Central memory CD4-positive, alpha-beta T cell (primary cell): ENCODE data around the gene ARHGAP24.
"Not testable (repeated sequence)": the region's sequence is repeated elsewhere in the genome, so short reads cannot be mapped to it uniquely, and the experiment has no call there.

Experiments used
- DNase-seq: peaks from one replicate; pipeline ENCODE4 v3.0.0; 2022

ARHGAP24 gene

DNA sequence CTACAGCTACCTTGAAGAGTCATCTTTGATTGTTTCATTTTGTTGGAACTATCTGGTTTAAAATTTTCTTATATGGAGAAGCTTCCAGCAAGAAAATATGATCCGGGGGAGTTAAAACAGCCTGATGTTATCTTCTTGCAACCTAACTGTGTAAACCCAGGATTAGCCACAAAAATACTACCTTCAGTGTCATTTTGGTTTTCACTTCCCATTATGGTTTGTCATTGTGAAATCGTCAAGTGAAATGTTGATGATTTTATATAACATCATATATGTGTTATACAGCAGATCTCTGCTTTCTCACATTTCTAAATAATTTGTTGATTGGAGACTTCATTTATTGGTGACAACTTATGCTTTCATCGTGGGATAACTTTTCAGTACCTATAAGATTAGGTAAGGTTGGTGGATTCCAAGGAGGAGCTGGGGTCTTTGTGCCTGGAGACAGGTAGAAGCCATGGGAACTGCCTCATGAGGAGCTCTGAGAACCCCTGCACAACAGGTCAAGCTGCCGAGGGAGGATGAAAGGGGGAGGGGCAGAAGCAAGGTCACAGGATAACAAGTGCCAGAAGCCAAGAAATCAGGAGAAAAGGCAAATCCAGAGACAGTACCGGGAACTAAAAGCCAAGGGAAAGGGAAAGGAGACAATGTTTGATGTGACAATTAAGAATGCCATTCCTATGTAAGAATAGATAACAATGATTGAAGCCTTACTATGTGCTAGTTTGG, 7.2 kb downstream of the ARHGAP24 start:
- DNase-seq, result no peak

DNA sequence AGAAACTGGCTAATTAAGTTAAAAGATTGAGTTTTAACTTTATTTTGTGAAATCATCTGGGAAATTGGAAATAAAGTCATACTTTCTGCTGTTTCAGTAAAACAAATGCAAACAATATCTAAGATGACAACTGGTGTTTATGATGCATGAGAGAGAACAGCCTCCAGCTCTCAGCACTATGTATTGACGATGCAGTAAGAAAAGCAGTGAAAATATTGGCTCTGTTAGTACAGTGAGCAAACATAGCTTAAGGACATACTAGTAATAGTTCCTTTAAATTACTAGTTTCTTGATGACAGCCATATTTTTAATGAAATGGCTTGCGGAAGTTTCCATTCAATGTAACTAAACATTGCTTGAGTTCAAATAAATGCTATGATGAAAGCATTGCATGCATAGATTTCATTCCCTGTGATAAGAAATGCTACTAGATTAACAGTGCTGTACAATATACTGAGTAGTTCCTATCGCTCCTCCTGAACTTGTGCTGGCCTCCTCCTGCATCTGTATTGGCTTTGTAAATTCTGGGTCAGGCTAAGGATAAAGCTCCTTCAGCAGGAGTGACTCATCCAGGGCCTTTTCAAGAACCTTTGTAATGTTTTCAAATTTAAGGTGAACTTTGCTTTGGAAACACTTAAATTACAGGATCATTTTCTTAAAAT, 11.6 kb downstream of the ARHGAP24 start:
- no peak for DNase-seq

DNA sequence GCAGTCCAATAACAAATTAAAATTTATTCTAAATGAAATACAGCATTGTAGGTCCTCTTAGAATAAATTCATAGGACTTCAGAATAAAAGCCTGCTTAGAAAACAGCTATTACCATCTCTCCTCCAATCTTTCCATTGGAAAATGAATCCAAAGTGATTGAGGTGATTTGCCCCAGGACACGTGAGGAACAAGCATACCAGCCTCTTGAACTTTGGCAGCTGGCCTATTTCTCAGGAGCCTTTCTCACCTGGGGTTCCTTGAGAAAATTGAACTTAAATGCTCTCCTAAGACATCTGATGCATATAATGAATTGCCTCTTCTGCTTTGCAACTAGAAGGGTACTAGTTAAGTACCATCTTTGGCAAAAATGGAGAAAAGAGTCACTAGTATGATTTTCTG, 13.5 kb downstream of the ARHGAP24 start:
- no peak for DNase-seq

DNA sequence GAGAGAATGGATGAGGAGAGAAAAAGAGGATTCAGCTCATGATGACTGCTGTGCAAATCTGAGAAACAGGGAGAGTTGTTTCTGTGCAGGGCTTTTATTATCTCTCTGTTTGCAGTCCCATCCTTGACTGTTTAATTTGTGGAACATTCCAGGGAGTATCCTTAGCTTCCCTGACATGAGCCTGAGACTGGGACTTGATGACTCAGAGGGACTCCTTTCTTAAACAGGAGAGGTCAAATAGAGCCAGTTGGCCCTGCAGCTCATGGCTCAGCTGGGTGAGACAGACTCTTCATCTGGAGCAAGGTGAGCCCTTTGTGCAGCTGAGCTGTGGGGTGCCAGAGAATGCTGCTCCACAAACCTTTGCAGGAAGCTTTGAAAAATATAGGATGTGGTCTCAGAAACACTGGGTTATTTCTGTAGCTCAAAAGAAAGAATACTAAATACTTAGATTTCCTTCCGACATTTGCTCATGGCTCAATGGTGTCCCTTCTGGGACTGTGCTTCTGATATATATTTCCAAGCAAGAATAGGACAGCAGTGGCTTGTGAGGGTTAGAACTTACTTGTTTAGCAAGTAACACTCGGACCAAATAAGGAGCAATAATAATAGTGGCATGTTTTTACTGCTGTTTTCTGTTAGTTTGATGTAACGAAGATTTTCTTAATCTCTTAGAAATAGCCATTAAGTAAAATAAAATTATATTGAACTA, 14.5 kb downstream of the ARHGAP24 start:
- DNase-seq, result no peak

DNA sequence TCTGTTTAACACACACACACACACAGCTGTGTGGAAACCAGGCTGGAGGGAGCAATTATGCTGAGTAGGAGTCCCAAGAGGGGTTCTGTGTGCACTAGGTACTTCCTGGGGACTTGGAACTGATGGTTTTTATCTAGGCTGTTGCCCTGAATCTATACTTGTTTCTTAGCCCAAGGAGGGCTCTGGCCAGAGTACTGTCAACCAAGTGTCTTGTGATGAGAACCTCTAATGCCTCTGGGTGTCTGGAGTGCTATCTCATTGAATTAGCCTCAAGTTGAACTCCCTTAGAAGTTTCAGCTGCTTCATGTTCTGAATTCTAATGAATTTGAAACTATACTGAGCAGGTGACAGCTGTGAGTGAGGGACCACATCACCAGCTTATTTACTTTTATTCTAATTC, 16.6 kb downstream of the ARHGAP24 start:
- no peak for DNase-seq

DNA sequence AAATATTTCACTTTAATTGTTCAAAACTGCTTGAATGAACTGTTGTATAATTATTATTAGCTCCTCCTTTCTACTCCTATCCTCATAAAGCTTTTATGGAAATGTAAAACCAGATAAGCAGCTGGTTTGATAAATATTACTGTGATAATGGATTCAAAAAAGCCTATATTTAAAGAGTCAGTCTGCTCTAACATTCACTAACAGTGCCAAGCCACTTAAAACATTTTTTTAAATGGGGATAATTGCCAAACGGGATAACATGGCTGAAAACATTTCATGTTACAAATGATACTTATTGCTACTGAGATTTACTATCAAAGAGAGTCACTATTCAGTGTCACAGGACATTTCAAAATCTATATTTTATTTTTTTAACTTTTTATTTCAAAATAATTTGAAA, 17.4 kb downstream of the ARHGAP24 start:
- no peak for DNase-seq

DNA sequence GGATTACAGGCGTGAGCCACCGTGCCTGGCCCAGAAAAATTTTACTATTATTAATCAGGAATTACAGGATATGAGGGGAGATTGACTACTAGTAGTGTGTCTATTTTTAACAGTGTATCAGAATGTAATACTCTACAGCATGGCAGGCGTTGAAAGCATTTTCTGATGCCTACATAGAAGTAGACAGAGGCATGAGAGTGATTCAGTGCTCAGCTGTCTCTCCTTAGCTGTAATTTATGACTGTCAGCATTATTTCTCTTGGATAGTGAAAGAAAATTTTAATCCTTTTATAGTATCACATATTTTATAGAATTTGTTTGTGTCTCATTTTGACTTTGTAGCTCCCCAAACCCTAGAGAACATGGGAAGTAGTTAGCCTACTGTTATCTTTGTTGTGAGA, 20.7 kb downstream of the ARHGAP24 start:
- DNase-seq, result no peak

DNA sequence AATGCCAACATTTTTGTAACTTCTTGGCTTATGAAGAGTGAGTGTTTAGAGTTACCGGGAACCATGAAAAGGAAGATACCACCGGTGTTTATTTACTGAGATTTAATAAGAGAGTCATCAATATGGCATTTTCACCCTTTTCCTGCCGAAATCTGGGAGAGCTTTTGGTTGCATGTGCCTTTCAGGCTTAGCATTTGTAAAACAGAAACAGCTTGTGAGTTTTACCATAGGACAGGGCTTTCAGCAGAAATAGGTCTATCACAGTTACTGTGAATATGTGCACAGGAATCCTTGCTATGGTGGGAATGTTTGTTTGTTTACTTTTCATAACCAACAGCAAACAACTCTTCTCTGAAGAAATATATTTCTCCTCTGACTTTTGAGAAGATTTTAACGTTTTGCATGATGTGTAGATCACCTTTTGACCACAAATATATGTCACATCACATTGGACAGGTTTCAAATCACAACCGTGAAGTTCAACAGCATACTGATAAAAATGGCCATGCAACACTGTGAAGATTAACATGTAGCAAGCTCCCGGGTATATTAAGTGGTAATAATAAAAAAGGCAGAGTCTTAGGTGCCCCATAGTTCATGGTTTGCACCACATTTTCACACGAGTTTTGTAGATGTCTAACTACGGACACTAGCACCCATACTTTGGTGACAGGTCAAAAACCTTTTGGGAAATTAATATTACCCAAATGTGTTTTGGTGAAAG, 21.3 kb downstream of the ARHGAP24 start:
- DNase-seq, result no peak

DNA sequence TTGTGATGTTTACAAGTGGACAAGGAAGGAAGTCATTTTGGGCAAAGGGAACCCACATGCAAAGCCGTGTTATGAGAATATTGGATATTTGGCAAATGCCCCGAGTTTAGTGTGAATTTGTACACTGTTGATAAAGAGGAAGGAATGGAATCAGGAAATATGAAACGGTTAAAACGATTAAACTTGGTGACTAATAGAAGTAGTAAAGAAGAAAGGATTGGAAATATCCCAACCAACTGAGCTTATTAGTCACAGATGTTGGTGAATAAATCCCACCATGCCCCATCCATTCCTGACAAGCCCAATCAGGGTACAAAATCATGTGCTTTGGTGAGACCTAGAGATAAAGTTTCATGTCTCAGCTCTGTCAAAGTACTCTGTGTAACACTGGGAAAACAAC, 22.0 kb downstream of the ARHGAP24 start:
- no peak for DNase-seq

DNA sequence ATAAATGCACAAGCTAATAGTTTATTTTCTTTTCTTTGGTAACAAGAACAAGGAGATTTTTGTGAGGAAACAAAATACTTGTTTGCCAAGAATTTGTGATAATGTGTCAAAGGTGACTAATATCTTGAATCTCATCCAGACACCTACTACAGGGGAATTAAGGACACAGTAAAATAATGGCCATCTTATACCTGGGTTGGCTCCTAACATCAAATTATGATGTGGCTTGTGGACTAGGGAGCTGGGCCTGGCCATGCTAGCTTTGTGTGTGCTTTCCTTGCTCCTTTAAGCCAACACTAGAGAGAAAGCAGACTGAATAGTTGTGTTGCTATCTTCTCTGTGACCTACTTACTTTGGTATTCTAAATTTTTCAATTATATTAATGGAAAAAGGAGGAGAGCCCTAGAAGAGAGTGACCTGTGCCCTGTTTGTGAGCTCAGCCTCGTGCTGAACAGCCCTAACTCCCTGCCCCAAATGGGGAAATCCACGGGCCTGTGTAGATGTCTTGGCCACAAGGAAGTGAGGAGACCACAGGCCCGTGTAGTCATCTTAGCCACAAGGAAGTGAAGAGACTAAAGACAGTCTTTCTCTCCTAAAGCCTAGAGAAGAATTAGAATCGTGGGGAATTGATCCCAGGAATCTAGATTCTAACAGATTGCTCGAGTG, 23.3 kb downstream of the ARHGAP24 start:
- DNase-seq, result no peak

DNA sequence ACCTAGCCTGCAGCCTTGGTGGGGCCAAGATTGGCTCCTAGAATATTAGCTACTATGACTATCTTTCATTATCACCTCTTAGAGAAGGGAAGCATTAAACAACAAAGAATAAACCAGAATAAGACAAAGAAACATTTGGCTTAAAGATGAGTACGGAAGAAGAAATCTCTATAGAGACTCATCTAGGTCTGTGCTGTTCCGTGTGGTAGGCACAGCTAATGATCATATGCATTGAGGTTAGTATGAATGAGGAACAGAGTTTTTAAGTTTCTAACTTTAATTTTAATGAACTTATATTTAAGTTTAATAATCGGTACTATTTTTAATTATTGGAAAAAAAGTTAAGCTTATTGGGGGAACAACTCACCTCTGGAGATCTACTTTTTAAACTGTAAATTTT, 24.6 kb downstream of the ARHGAP24 start:
- no peak for DNase-seq

DNA sequence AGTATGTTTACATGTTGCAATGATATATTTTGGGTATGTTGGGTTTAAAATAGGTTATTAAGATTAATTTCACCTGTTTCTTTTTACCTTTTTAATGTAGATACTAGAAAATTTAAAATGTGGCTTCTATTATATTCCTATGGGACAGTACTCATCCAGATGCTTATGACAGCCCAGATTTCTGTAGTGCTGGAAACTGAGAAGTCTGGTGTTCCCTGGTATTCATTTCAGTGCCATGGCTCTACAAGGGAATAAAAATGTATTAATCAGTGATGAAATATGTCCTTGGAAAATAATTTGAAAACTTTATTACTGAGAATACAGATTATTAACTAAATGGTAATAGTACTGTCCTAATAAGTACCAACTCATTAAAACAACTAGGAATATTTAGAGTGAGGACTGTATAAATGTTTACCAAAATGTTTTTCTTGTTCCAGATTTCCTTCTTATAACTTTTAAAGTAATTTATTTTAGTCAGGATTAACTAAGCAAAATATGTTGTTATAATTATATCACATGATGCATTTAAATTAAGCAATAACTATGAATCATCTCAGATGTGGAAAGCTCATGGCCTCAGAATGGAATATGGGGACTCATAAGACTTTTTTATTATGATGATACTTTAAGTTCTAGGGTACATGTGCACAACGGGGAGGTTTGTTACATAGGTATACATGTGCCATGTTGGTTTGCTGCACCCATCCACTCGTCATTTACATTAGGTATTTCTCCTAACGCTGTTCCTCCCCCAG, 25.3 kb downstream of the ARHGAP24 start:
- DNase-seq, result no peak

DNA sequence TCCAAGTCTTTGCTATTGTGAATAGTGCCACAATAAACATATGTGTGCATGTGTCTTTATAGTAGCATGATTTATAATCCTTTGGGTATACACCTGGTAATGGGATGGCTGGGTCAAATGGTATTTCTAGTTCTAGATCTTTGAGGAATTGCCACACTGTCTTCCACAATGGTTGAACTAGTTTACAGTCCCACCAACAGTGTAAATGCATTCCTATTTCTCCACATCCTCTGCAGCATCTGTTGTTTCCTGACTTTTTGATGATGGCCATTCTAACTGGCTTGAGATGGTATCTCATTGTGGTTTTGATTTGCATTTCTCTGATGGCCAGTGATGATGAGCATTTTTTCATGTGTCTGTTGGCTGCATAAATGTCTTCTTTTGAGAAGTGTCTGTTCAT, 26.2 kb downstream of the ARHGAP24 start:
- not testable (repeated sequence) for DNase-seq

DNA sequence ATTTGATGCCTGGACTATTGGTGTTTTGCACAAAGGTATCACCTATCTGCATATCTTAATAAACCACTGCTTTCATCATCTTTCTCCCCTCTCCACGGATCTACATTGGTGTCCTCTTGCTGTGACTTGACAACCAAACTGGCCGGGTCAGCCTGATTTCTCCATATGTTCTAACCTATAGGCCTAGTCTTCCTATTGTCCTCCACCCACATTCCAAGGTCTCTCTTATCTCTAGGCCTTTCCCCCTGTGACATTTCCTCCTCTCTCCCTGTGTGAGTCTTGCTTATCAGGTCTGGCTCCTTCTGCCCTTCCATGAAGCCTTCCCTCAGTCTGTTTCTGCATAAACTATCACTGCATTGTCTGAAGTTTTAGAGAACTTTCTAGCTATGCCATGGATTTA, 33.7 kb downstream of the ARHGAP24 start:
- DNase-seq, result no peak

DNA sequence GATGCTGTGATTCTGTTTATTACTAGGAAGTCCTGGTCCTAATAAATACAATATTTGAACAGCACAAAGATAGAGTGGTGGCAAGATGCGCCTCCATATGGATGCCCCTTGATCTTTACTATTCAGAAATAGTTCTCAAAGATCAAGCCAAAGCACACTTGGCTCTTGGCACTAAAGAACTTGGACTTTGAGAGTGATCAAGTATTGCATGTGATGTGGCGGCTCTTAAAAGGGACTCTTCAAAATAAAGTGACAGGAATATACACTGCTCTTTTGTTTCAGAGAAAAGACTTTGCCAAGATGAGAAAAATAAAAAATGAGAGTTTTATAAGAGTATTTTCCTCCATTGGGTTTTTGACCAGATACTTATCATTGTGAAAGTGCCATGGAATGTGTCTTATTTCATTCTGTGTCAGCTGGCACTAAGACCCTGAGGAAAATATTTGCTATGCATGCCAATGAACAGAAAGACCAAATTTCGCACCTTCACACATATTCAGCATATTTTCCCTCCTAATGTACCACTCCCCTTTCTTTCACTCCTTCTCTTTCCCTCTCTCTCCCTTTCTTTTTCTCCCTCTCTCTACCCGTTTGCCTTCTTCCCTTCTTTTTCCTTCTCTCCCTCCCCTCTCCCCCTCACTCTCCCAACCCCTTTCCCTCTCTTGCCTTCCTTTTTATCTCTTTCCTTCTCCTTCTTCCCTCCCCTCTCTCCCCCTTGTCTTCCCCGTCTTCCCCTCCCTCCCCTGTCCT, 35.1 kb downstream of the ARHGAP24 start:
- DNase-seq, result no peak

DNA sequence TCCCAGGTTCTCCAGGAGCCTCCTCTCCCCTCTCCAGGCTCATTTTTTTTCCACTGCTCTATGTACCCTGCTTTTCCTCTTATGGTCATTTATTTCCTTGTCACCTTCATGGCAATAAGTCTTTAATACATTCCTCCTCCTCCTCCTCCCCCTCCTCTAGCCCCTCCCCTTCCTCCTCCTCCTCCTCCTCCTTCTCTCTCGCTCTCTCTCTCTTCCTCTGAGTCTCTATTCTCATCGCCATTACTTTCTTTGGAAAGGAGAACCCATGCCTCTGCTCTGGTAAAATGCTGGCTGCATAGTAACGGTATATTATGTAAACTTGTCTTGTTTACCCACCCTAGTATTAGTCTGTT, 35.7 kb downstream of the ARHGAP24 start:
- no peak for DNase-seq

DNA sequence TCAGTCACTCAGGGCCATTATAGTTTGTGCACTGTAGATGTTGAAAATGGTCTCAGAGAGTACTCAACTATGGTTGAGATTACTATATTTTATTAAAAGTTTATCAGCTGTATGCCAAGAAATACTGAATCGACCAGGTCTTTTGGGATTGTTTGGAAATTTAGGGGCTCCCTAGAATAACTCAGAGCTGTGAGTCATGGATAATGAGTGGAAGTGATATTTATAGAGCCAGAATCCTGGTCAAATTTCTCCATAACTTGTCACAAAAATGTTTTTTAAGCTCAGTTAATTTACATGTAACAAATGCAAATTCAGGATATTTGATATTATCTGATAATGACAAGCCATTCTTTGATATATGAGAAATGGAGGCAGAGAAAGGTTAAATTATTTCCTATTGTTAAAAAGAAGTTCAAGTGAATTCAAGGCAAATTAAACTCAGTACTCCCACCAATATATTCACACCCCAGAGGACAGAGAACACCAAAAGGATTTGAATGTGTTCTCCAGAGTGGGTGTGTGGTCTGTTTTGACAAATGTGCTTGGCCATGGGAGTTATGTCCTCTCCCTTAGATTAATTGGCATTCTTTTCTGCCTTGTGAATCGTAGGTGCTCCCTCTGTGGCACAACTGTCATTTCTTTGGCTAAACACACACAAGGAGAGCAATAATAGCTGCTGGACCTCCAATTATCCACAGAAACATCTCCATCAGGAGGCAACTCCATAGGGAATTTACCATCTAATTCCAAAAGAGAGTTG, 37.7 kb downstream of the ARHGAP24 start:
- DNase-seq, result no peak

DNA sequence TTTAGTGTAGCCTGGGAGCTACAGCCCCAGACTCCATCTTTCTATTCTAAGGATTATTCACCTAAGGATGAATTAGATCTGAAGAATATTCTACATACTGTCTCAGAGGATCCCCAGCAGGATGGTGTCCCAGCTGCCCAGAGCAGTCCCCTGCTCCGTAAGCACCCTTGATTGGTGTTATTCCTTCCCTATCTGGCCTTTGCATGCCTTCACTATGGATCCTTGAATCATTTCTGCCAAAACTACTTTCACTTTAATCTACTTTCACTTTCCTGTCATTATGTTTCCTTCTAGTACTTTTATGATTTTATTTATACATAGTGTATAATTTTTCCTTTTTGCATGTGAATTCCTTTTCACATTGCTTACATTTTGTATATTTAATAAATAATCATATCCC, 39.2 kb downstream of the ARHGAP24 start:
- no peak for DNase-seq

DNA sequence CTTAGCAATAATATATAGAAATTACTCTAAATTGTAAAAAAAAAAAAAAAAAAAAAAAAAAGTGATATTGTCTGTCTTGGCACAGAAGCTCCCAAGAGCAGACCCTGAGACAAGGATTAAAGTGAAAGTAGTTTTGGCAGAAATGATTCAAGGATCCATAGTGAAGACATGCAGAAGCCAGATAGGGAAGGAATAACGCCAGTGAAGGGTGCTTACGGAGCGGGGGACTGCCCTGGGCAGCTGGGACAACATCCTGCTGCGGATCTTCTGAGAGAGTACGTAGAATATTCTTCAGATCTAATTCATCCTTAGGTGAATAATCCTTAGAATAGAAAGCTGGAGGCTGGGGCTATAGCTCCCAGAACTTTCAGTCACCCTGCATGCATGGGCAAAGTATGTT, 39.8 kb downstream of the ARHGAP24 start:
- DNase-seq, result no peak

DNA sequence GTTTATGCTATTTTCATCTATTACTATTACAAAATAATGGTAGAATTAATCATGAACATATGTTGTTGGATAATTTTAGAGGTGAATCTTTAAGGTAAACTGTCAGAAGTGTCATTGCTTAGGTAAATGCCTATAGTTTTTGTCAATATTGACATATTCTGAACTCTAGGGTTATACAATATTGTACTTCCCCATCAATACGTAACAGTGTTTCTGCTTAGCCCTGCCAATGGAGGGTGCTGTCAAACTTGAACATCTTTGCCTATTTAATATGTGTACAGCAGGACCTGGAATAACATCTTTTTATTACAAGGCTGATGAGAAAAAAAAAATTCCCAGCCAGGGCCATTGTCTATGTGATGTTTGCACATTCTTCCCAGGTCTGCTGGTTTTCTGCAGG, 40.8 kb downstream of the ARHGAP24 start:
- DNase-seq, result no peak

DNA sequence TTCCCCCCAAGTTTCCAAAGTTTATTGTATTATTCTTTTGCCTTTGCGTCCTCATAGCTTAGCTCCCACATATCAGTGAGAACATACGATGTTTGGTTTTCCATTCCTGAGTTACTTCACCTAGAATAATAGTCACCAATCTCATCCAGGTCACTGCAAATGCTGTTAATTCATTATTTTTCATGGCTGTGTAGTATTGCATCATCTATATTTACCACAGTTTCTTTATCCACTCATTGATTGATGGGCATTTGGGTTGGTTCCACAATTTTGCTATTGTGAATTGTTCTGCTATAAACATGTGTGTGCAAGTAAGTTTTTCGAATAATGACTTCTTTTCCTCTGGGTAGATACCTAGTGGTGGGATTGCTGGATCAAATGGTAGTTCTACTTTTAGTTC, 43.6 kb downstream of the ARHGAP24 start:
- not testable (repeated sequence) for DNase-seq
